ENCODE data around the gene ATG7.
A peak's percentile ranks its signal among the peaks of the same experiment; 100 is the strongest.

ATG7 gene

DNA sequence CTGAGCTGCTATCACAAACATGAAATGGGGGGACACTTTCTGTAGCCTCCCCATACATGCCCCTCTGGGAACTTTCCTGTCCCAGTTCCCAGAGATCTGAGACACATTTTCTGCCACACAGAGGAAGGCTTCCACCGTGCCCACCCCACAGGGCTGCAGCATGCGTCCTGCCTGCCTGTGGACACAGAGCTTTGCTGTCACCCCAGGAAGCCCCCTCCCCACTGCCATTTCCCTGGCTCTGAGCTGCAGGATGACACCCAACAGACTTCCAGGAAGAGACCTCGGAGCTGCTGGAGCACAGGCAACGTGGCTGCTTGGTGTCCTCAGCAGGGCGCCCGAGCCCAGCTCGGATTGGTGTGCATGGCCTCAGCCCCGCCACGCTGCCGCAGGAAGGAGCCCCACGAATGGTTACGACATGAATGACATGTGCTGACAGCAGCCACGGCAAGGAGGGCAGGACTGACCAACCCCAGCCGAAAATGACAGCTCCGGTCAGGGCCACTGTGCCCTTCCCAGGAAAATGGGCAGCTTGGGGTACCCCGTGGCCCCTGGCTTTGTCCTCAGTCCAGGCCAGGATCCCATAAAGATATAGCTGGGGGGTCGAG lies 290.2 kb downstream of the ATG7 start:
- no peak for DNase-seq (ENCODE audit: low spot score)
- Histone ChIP-seq H3K27ac (peak overlapping the region in 1 of 2 donors; percentile 54), H3K4me3 (no peak overlapping the region)
- TF ChIP-seq CTCF (IDR thresholded peaks at IDR 0.05), result no peak

- TF ChIP-seq CTCF (IDR thresholded peaks at IDR 0.05), result no peak
- H3K27ac ChIP-seq, result peak overlapping the region in 1 of 2 donors; percentile 54
- no peak for DNase-seq (ENCODE audit: low spot score)
- H3K4me3 ChIP-seq, result no peak overlapping the region
Observed at GRCh38 chr3:11563159-11563864, 291.1 kb downstream of the ATG7 start.

DNA sequence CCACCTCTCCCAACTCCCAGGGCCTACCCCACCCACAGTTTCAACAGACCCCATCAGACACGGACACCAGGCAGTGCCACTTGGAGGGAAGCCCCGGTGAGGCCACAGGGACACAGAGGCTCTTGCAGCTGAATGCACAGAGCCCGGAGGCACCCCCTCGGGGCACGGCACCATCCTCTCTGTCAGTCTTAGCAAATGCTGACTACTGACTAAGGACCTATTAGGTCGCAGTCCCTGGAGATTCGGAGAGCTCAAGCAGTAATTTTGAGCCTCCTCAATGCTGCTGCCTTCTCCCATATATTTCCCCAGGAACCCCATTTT lies 291.6 kb downstream of the ATG7 start:
- Histone ChIP-seq H3K4me3 (no peak overlapping the region), H3K27ac (peak overlapping the region in 1 of 2 donors; percentile 35)
- TF ChIP-seq CTCF (IDR thresholded peaks at IDR 0.05), result no peak
- DNase-seq (ENCODE audit: low spot score), result no peak

- Histone ChIP-seq H3K27ac (peak overlapping the region in 1 of 2 donors; percentile 51), H3K4me3 (no peak overlapping the region)
- TF ChIP-seq CTCF (IDR thresholded peaks at IDR 0.05), result no peak
- no peak for DNase-seq (ENCODE audit: low spot score)
Observed at GRCh38 chr3:11564577-11565001, 292.4 kb downstream of the ATG7 start.

- H3K4me3 ChIP-seq, result no peak overlapping the region
- DNase-seq (ENCODE audit: low spot score), result no peak
- peak overlapping the region in 1 of 2 donors; percentile 51 for H3K27ac ChIP-seq
- TF ChIP-seq CTCF (IDR thresholded peaks at IDR 0.05), result no peak
Observed at GRCh38 chr3:11565072-11565471, 292.9 kb downstream of the ATG7 start.

- no peak overlapping the region for H3K4me3 ChIP-seq
- TF ChIP-seq CTCF (IDR thresholded peaks at IDR 0.05), result no peak
- no peak for DNase-seq (ENCODE audit: low spot score)
- peak overlapping the region in 1 of 2 donors; percentile 23 for H3K27ac ChIP-seq
Observed at GRCh38 chr3:11565492-11565891, 293.3 kb downstream of the ATG7 start.

DNA sequence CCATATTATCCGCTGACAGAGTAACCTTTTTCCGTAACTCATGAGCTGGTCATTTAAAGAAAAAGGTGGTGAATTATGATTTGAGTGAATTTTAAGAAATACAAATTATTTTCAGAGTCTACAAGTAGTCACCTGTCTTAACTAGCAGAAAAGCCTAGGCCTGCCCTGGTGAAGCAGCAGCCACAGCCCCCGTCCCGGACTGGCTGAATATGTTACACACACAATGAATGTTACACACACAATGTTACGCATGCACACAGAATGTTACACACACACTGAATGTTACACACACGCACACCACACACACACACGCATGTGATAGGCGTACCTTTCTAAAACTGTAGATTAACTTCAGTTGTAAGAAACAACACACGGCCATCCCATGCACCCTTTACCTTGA lies 293.7 kb downstream of the ATG7 start:
- no peak for DNase-seq (ENCODE audit: low spot score)
- H3K27ac ChIP-seq, result peak overlapping the region in 1 of 2 donors; percentile 95
- no peak for TF ChIP-seq CTCF (IDR thresholded peaks at IDR 0.05)
- no peak overlapping the region for H3K4me3 ChIP-seq

Measured in coronary artery (tissue), 2 donors.